HG02943 (cell line): ENCODE results near the gene TMEM9.

Experiments
- ATAC-seq: cut with Tn5 transposase; IDR thresholded peaks from one replicate; pipeline ENCODE4 v1.9.1; 2021; ENCODE audit warnings: mild to moderate bottlenecking, low read depth, moderate library complexity; ENCODE audit not compliant: unreplicated experiment

The TMEM9 gene

GRCh38 chr1:201131398-201131797, 22.9 kb downstream of the TMEM9 start:
- no peak for ATAC-seq

DNA sequence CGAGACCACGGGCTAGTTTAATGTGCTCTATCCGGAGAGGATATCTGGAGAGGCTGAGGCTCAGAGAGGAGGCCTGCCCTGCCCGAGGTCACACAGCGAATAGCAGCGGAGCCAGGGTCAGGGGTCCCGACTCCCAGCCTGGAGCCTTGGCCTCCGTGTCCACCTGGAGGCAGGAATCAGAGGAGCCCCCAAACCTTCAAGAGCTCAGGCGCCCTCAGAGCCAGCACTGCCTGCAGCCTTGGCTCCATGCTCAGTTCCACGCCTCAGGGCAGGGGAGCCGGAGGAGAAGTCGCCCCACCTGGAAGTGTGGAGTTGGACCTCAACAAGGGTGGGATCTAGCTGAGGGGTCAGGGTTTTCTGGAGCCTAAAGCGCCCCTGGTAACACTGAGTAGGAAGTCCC, 25.3 kb downstream of the TMEM9 start:
- ATAC-seq, result no peak

GRCh38 chr1:201128476-201128875, 25.8 kb downstream of the TMEM9 start:
- no peak for ATAC-seq

DNA sequence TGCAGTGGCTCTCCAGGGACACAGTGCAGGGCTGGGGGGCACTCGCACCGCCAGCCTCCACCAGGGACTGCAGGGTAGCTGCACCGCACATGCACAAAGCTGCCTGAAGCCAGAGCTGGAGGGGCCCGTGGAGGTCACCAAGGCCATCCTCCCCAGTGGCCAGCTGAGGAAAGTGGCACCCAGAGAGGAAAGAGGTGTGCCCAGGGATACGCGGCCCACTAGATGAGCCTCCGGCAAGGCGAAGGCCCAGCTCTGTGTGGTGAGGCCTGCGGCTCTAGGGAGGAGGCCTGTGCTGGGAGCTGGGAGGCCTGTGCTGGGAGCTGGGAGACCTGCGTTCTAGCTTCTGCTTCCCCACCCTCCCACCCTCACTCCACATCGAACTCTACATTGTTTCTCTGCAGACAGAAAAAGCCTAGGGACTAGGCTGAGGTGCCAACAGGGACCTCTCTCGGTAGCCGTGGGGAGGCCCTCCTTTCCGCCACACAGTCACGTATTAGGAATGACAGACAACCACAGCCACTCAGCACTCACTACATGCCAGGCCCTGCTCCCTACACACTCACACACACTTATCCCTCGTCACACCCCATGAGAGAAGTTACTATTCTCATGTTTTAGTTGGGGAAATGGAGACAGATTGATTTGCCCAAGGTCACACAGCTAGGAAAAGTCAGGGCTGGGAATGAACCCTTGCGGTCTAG, 26.4 kb downstream of the TMEM9 start:
- ATAC-seq, result no peak

GRCh38 chr1:201126832-201127754, 27.2 kb downstream of the TMEM9 start, which contains the start of gene ASCL5:
ASCL5 (minus strand) TSS chr1:201127184; CDS start chr1:201115372, 11,812 bp downstream.
- no peak for ATAC-seq

DNA sequence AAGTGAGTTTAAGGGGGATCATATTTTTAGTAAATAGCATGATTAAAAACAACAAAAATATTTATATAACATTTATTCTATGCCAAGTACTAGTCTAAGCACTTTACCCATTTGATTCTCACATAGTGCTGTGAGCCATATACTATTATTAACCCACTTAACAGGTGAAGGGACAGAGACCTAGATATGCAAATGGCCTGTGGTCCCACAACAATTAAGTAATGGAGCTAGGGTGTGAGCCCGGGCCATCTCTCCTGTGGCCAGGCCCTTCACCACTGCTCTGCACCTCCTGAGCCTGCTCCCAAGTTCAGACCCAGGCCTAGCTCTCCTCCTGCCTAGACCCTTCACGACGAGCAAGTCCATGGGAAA, 27.8 kb downstream of the TMEM9 start:
- ATAC-seq, result no peak

DNA sequence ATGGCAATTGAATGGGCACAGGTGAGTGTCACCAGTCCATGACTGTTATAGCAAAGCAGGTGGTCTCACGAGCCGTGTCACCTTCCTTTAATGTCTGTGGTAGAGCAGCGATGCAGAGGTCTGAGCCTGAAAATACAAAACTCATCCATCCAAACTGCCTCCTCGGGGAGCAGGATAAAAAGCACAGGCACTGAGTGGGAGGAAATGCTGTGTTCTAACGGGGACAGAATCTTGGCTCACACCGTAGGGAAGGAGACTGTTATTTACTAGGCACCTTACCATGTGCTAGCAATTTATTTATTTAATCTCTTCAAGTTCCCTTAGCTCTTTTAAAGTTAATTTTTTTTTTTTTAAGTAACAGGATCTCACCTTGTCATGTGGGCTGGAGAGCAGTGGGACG, 28.5 kb downstream of the TMEM9 start:
- no peak for ATAC-seq

DNA sequence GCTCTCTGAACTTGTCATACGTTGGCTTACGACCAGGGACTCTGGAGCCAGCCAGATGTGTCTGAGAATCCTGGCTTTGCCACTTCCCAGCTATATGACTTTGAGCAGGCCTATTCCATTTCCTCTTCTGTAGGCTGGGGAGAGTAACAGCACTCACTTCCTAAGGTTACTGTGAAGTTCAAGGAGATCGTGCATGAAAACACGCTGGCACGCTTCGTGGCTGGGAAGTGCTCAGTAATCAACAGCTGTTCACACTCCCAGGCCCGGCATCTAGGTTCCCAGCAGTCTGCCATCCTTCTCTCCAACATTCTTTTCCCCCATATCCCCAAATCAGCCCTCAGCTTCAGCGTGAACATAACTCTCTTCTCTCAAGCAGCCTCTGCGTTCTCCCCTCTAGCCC, 29.3 kb downstream of the TMEM9 start:
- no peak for ATAC-seq

- ATAC-seq, result no peak
Observed at GRCh38 chr1:201123866-201124265, 30.4 kb downstream of the TMEM9 start.

GRCh38 chr1:201122321-201122957, 31.8 kb downstream of the TMEM9 start:
- no peak for ATAC-seq

GRCh38 chr1:201119206-201120197, 34.8 kb downstream of the TMEM9 start:
- ATAC-seq, result no peak

DNA sequence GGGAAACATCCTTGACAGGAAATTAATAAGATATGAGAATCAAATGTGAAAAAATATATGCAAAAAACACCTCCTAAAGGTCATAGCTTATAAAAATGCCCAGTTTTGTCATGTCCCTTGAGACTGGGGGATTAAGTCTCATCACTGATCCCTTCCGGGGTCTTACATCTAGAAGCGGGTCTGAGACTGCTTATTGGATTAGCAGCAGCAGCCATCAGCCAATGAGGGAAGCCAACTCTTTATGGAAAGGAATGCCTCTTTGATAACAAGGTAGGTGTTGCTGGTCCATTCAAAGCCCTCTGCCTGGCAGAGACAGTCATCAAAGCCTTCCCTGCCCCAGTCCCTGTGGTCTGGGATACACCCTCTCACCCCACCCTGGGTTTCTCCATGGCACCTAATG, 38.2 kb downstream of the TMEM9 start:
- no peak for ATAC-seq

GRCh38 chr1:201115390-201115937, 38.8 kb downstream of the TMEM9 start:
- ATAC-seq, result no peak

DNA sequence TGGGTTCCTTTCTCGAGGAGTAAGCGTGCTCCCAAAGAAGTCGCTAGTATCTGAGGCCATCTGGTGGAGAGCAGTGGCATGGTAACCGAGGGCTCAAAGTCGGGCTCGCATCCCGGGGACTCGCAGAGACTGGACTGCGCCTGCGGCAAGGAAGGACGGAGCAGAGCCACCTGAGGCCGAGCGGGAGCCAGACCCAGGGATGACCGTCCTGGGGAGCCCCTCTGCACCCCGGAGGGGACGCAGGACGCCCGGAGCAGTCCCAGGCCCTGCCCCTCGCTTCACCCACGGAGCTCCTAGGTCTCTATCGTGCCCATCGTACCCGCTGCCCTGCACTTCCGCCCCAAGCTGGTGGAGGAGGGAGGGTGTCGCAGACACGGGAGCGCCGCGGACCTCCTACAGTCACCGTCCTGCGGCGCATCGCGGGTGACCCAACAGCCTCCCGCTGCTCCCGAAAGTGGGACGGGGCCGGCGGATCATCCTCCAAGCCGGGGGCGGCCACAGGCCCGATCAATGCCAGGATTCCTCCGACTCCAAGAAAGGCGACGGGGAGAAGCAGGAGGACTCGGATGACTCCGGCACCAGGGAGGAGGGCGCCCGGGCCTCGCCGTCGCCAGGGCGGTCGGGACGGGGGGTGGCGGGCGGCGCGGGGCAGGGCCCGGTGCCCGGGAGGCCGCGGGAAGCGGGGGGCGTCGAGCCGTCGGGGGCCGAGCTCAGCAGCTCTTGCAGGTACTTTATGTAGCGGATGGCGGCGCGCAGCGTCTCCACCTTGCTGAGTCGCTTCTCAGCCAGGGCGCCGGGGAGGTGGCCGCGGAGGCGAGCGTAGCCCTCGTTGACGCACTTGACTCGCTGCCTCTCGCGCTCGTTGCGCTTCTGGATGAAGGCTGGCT, 39.8 kb downstream of the TMEM9 start:
- peak; percentile 73 for ATAC-seq

- no peak for ATAC-seq
Observed at GRCh38 chr1:201113451-201114244, 40.6 kb downstream of the TMEM9 start.

GRCh38 chr1:201112926-201113325, 41.3 kb downstream of the TMEM9 start:
- ATAC-seq, result no peak

DNA sequence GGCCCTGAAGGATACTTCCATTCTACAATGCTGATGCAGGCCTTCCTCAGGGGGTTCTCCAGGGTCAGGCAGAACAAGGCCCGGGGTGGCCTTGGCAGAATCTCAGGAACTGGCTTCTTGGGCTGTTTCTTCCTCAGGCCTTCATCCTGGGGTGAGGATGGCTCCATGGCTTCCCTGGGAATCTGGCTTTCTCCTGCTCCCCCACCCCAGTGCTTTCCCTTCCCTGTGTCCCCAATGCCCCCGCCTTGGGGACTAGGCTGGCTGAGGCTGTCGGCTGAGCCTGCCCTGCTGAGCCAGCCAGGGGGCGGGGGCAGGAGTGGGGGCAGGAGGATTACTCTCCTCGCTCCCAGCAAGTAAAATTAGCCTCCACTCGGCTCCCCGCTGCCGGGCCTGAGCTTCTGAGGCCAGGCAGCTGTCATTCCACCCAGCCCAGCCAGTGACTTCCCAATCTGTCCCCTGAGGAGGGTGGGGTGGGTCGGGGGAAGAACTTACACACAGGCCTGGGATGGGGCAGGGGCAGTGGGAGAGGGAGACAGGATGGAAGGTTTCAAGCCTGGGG, 42.0 kb downstream of the TMEM9 start, which contains the start of gene CACNA1S:
CACNA1S (minus strand) TSS at position 254 of the 559 bp plus-strand sequence; CDS start at position 167, 87 bp downstream.
- no peak for ATAC-seq

- no peak for ATAC-seq
Observed at GRCh38 chr1:201111672-201112071, 42.6 kb downstream of the TMEM9 start.
